Kidney (tissue), 14 donors: ENCODE measurements around the gene MOXD1. TPM values are rescaled to one million over a fixed set of nuclear protein-coding genes. Genes with fewer than 3 reads are reported as not detected.

ENCODE experiments used
- DNase-seq, 5 donors: peaks; one replicate each; pipeline ENCODE4 v3.0.0-alpha.2; 2013 to 2020
- FAIRE-seq: peaks from 2 replicates; lab custom pipeline; 2012; peaks lifted over from hg19 to GRCh38; lab: Jason Lieb, UNC
- H3K27ac ChIP-seq, 2 donors: one replicate each; pipeline ENCODE4 v1.7.0; 2013; ENCODE audit warnings: low read depth in 2 of 2, low read length in 2 of 2, inconsistent platforms in 1 of 2
- H3K27me3 ChIP-seq: one replicate; pipeline ENCODE4 v1.7.1; 2013; ENCODE audit warnings: low read length, inconsistent platforms; ENCODE audit not compliant: control insufficient read depth, insufficient read depth
- H3K36me3 ChIP-seq, 3 donors: one replicate each; pipeline versions ENCODE4 v1.7.0 to v1.7.1; 2013; ENCODE audit warnings: low read length in 3 of 3, control low read depth in 1 of 3, inconsistent platforms in 1 of 3; ENCODE audit not compliant: insufficient read depth in 3 of 3, control insufficient read depth in 2 of 3
- H3K4me1 ChIP-seq, 3 donors: one replicate each; pipeline versions ENCODE4 v1.7.0 to v1.7.1; 2013; ENCODE audit warnings: low read length in 3 of 3, inconsistent platforms in 1 of 3, low read depth in 1 of 3; ENCODE audit not compliant: control insufficient read depth in 2 of 3, insufficient read depth in 2 of 3
- H3K4me3 ChIP-seq, 3 donors: one replicate each; pipeline versions ENCODE4 v1.7.0 to v1.8.1; 2013; ENCODE audit warnings: low read length in 3 of 3, control low read depth in 1 of 3, inconsistent platforms in 1 of 3
- H3K9ac ChIP-seq, 3 donors: one replicate each; pipeline versions ENCODE4 v1.7.0 to v1.7.1; 2013; ENCODE audit warnings: low read length in 3 of 3, control low read depth in 1 of 3, inconsistent platforms in 1 of 3
- H3K9me3 ChIP-seq, 3 donors: one replicate each; pipeline versions ENCODE4 v1.7.0 to v1.7.1; 2013; ENCODE audit warnings: low read length in 3 of 3, control low read depth in 1 of 3, inconsistent platforms in 1 of 3; ENCODE audit not compliant: control insufficient read depth in 2 of 3, insufficient read depth in 1 of 3
- intact Hi-C: fragments of 100-400 bp; cut with DNase I; formaldehyde crosslinking; loops from one replicate; pipeline ENCODE4 v1.11.1; 2022
- polyA plus RNA-seq: library from polyadenylated mRNA; stranded (reverse); fragments of 350-450 nt; fragmentation: Illumina TruSeq; extraction: RNeasy Lipid Tissue Mini Kit (QIAGEN cat#74804); gene quantifications from one replicate; pipeline ENCODE4 v1.2.3, GENCODE V29; 2014; ENCODE audit warnings: low read depth, low replicate concordance; ENCODE audit not compliant: insufficient read depth
- total RNA-seq: library from RNA; stranded (reverse); fragmentation: NEBNext Ultra II Directional; extraction: Animal tissue kit (Norgen Biotek cat#: 25700); gene quantifications from one replicate; pipeline ENCODE4 v1.2.1, GENCODE V29; 2021
- TF ChIP-seq, protein P1 (sequence below): IDR thresholded peaks from 3 replicates; pipeline ENCODE4 v1.5.1; 2012; ENCODE audit warnings: mild to moderate bottlenecking, moderate library complexity, borderline replicate concordance; ENCODE audit not compliant: insufficient read depth; ENCODE audit errors: extremely low read depth
- donor health status: control.
- donor health status: control.
- donor health status: control.
- donor health status: control.
- donor health status: control.
- donor health status: DM: yes; HTN: yes; CAD: no.
- donor health status: Normal renal cell carcinoma (clear cell type).

The MOXD1 gene
- total and polyA plus RNA-seq, 2 donors from 2014 or later, result 11.6 to 35.9 TPM

DNA sequence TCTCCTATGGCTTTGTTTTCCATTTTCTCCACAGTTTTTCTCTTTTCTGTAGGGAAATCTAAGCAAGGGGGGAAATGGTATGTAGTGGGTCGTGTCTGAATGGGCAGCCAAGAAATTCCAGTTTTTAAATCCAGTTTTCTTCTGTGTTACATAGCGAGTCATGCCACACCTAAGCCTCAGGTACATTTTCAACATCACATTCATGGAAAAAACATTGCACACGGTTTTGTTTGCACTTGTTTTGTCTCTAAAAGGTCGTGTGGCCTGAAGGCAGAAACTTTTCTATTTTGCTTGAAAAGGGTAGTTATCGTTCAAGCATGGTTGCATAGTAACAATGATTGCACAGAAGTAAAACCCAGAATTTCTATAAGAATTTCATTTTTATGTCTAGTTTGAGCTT is 70.5 kb downstream of the MOXD1 start:
- Histone ChIP-seq H3K4me3 (no peak overlapping the region), H3K27ac (no peak overlapping the region), H3K36me3 (no peaks in the 10 kb centered on the region), H3K4me1 (no peaks in the 10 kb centered on the region), H3K9me3 (no peaks in the 10 kb centered on the region), H3K9ac (no peak overlapping the region), H3K27me3 (no peaks in the 10 kb centered on the region)
- FAIRE-seq (no peak), DNase-seq (no peak)
- intact Hi-C loops, result no loop called here
- TF ChIP-seq, protein P1, sequence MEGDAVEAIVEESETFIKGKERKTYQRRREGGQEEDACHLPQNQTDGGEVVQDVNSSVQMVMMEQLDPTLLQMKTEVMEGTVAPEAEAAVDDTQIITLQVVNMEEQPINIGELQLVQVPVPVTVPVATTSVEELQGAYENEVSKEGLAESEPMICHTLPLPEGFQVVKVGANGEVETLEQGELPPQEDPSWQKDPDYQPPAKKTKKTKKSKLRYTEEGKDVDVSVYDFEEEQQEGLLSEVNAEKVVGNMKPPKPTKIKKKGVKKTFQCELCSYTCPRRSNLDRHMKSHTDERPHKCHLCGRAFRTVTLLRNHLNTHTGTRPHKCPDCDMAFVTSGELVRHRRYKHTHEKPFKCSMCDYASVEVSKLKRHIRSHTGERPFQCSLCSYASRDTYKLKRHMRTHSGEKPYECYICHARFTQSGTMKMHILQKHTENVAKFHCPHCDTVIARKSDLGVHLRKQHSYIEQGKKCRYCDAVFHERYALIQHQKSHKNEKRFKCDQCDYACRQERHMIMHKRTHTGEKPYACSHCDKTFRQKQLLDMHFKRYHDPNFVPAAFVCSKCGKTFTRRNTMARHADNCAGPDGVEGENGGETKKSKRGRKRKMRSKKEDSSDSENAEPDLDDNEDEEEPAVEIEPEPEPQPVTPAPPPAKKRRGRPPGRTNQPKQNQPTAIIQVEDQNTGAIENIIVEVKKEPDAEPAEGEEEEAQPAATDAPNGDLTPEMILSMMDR, result no peak

DNA sequence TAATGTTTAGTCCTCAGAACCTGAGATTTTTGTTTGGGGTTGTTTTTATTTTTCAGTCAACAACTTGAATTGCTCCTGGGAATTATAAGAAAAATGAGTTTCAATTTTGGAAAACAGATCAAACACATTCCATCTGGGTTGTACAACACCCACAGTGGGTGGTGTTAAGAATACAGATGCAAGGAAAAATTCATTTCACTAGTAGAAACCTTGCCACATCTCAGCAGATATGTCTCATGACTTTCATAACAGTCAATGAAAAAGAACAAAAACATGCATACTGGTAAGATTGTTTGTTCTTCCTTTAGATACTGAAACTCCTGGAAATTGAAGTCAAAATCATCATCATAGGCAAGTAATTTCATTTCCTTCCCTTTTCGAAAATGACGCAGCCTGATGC is 78.9 kb downstream of the MOXD1 start:
- Histone ChIP-seq H3K9me3 (no peaks in the 10 kb centered on the region), H3K27me3 (no peaks in the 10 kb centered on the region), H3K4me1 (no peaks in the 10 kb centered on the region), H3K4me3 (no peak overlapping the region), H3K36me3 (peaks cover 0 to 2% (median 0%) of the 10 kb centered on the region in 3 donors), H3K9ac (no peak overlapping the region), H3K27ac (no peak overlapping the region)
- DNase-seq (no peak), FAIRE-seq (no peak)
- TF ChIP-seq, protein P1, result no peak
- intact Hi-C loops, result no loop called here

DNA sequence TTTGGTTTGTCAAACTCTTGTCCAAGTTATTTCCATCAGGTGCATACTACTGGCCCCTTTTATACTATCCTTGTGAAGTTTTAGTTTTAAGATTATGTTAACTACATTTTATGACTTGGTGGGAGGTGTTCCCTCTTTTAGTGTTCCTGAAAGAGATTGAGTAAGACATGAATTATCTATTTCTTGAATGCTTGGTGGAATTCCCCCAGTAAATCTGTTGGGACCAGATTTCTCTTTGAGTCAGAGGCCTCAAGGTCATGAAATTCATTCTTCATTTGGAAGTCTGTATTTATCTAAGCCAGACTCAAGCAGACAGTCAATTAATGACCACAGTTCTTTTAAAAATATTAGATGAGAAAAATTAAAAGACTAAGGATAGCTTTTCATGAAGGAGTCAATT is 81.3 kb downstream of the MOXD1 start:
- DNase-seq, result peak in 1 of 5 donors; percentile 13
- Histone ChIP-seq H3K27ac (no peak overlapping the region), H3K9me3 (peaks cover 0 to 3% (median 0%) of the 10 kb centered on the region in 3 donors), H3K9ac (no peak overlapping the region), H3K27me3 (no peaks in the 10 kb centered on the region), H3K36me3 (peaks cover 0 to 7% (median 0%) of the 10 kb centered on the region in 3 donors), H3K4me3 (no peak overlapping the region), H3K4me1 (no peaks in the 10 kb centered on the region)
- TF ChIP-seq, protein P1, result no peak
- FAIRE-seq, result no peak
- intact Hi-C loops, result no loop called here

DNA sequence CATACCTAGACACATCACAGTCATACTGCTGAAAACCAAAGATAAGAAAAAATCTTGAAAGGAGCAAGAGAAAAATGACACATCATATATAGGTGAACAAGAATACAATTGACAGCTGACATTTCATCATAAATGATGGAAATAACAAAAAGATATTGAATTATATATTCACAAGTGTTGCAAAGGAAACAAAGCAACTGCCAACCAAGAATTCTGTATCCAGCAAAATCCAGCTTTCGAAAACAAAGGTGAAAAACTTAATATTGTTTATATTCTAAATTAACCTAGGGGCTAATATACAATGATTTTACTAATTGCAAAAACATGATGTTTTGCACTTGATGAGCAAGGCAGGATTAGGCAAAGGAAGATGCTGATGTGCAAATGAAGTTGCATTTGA is 84.3 kb downstream of the MOXD1 start:
- DNase-seq (no peak), FAIRE-seq (no peak)

More for the DNA sequence above, 84.3 kb downstream of the MOXD1 start:
- H3K27me3 ChIP-seq, result no peaks in the 10 kb centered on the region
- no peak overlapping the region for H3K9ac ChIP-seq
- H3K9me3 ChIP-seq, result peaks cover 0 to 3% (median 0%) of the 10 kb centered on the region in 3 donors
- H3K4me3 ChIP-seq, result no peak overlapping the region
- no peaks in the 10 kb centered on the region for H3K4me1 ChIP-seq
- TF ChIP-seq, protein P1, result no peak
- intact Hi-C loops, result no loop called here
- H3K27ac ChIP-seq, result no peak overlapping the region
- H3K36me3 ChIP-seq, result peaks cover 0 to 9% (median 0%) of the 10 kb centered on the region in 3 donors
